LHCN-M2 (cell line): ENCODE measurements around the gene DHX32. TPM values are rescaled to one million over a fixed set of nuclear protein-coding genes. Genes with fewer than 3 reads are reported as not detected.
A peak's percentile ranks its signal among the peaks of the same experiment; 100 is the strongest.
"Not testable (repeated sequence)": the region's sequence is repeated elsewhere in the genome, so short reads cannot be mapped to it uniquely, and the experiment has no call there.

ENCODE experiments used
- DNase-seq: peaks from one replicate; pipeline ENCODE4 v3.0.0-alpha.2; 2012; ENCODE audit warnings: low read depth
- polyA plus RNA-seq: library from polyadenylated mRNA; unstranded; fragments of >200 nt; gene quantifications from one replicate; pipeline ENCODE4 v1.2.1, GENCODE V29; 2012; ENCODE audit warnings: missing spikeins
- total RNA-seq: library from RNA; depleted of rRNA; stranded (reverse); fragments of >200 nt; gene quantifications from 2 replicates; pipeline ENCODE4 v1.2.3, GENCODE V29; 2014; rRNA removed

The DHX32 gene
- total RNA-seq: 37.4 and 38.7 TPM in 2 replicates
- polyA plus RNA-seq: 12.8 TPM

GRCh38 chr10:125881192-125881591, at the start of gene DHX32:
Gene DHX32 (minus strand): TSS chr10:125881292. CDS start chr10:125880824, 468 bp downstream.
- no peak for DNase-seq

DNA sequence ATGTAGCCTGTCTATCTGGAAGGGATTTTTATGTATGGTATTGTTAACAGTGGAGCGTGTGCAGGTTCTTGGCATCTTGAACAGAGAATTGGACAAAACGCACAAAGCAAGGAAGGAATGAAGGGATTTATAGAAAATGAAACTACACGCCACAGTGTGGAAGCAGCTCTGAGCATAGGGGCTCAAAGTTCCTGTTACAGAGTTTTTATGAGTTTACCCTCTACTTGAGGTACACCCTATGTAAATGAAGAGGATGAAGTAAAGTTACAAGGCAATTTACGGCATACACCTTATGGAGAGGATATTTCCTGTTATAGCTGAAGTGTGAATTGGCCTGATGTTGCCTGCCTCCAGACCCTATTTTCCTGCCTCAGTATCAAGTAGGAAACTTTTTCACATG, 48.5 kb upstream of the DHX32 start:
- no peak for DNase-seq

DNA sequence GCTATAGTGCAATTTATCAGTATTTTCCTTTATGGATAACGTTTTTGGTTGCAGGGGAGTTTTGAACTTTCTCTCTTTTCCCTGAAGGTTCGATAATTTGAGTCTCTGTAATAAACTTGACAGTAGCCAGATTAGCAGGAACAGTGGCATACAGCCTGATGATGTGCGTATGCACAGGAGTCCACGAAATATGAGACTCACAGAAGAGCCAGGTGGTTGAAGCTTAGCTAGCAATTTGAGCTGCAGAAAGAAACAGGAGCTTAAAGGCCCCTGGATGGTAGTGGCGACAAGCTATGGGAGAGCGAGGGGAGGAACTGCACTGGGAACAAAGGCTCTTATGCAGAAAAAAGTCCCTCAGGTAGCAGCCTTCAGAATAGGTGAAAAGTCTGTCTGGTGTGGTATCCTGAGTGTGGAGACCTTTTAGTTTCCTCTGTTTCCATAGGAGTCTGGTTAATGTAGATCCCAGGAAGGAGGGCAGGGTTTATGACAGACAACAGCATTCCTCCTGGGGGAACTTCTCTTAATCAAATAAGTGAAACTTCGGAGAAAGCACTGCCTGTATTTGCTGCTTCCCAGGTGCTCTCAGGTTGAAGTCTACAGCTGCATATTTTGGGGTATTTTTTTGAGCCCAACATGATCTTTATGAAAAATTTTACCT, 48.0 kb upstream of the DHX32 start:
- no peak for DNase-seq

DNA sequence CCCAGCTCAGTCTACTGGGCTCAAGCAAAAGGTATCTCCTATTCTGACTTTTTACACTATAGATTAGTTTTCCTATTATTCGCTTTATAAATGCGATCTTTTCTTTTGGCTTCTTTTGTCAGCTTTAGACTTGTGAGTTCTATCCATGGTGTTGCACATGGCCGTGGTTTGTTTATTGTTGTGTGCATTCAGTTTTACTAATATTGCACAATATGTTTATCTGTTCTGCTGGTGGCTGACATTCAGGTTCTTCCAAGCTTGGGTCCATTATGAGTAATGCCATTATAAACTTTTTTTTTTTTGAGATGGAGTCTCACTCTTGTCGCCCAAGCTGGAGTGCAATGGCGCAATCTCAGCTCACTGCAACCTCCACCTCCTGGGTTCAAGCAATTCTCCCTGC, 46.2 kb upstream of the DHX32 start:
- not testable (repeated sequence) for DNase-seq

DNA sequence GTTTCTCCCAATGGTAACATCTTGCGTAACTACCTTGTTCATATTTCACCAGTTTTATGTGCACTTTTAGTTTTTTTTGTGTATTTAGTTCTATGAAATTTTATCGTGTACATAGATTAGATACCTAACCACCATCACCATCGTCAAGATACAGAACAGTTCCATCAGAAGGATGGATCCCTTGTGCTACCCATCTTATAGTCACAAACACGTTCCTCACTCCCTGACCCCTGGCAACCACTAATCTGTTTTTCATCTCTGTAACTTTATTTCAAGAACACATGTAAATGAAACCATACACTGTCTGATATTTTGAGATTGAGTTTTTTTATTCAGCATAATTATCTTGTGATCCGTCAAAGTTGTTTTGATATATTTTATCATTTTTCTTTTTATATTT, 45.2 kb upstream of the DHX32 start:
- no peak for DNase-seq

DNA sequence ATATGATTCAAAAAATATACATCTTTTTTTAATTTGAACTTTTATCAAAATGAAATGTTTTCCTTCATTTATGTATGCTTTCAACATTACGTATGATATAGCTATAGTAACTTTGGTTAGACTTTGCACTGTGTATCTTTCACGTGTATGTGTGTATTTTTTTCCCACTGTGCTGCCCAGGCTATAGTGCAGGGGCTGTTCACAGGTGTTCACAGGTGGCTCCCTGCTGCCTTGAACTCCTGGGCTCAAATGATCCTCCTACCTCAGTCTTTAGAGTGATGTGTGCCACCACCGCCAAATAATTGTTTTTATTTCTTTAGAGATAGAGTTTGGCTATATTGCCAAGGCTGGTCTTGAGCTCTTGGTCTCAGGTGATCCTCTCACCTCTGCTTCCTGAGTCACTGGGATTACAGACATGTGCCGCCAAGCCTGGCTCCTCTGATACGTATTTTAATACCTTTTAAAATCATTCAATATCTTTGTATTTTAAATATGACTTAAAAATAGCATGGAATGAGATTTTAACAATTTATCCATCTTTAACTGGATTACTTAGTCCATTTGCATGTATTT, 44.3 kb upstream of the DHX32 start:
- no peak for DNase-seq

DNA sequence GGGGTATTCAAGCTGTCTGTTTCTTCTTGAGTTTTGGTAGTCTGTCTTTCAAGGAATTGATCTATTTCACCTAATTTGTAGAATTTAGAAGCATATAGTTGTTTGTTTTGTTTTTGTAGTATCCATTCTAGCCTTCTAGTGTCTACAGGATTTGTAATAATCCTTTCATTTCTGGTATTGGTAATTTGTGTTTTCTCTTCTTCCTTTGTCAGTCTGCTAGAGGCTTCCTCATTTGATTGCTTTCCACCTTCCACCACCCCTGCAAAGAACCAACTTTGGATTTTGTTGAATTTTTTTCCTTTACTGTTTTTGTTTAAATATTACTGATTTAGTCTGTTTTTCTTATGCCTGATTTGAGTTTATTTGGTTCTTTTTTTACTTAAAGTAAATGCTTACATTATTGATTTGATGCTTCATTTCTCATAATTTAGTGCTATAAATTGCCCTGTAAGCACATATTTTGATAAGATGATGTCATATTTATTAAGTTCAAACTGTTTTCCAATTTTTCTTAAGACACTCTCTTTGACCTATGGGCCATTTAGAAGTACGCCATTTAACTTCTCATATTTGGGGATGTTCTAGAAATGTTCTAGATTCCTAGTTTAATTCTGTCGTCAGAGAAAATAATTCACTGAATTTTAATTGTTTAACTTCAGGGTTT, 40.7 kb upstream of the DHX32 start:
- DNase-seq: not testable (repeated sequence)

- DNase-seq: not testable (repeated sequence)
Measured at GRCh38 chr10:125917704-125918361, 36.7 kb upstream of the DHX32 start.

DNA sequence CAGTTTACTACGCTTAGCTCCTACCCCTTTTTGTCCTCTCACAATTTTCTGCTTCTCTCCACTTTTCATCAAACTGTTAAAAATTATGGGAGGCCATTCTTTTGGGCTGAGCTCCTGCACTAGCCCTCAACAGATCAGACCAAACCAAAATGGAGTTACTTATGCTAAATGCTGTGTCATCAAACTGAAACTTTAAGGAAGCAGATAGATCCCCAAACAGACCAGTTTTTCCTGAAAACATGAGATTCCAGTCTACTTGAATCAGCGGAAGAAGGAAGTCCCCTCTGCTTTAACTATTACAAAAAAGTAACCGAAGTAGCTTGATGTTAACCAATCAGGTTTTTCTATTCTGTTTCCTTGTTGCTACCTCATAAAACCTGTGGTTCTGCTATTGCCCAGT, 35.9 kb upstream of the DHX32 start:
- no peak for DNase-seq

GRCh38 chr10:125913277-125913676, 32.2 kb upstream of the DHX32 start:
- peak; percentile 84 for DNase-seq

DNA sequence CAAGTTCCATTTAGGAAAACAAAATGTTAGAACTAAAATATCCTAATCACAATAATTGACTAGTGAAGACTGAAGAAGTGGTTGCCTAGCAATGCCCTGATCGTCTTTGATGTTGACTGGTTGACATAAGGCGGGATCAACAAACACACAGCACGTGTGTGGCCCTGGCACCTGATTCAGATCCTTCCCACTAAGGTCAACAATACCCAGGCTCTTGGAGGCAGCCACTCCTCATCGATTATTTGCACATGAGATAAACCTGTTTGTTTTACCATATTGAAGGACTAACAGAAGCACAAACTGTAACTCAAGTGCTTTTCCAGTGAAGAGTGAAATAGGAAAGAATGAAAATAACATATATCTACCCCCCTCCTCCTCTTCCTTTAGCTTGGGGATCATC, 30.9 kb upstream of the DHX32 start:
- DNase-seq: no peak

- no peak for DNase-seq
Measured at GRCh38 chr10:125911145-125911544, 30.1 kb upstream of the DHX32 start.

- not testable (repeated sequence) for DNase-seq
Measured at GRCh38 chr10:125909491-125909890, 28.4 kb upstream of the DHX32 start.

GRCh38 chr10:125908813-125909212, 27.7 kb upstream of the DHX32 start:
- not testable (repeated sequence) for DNase-seq

DNA sequence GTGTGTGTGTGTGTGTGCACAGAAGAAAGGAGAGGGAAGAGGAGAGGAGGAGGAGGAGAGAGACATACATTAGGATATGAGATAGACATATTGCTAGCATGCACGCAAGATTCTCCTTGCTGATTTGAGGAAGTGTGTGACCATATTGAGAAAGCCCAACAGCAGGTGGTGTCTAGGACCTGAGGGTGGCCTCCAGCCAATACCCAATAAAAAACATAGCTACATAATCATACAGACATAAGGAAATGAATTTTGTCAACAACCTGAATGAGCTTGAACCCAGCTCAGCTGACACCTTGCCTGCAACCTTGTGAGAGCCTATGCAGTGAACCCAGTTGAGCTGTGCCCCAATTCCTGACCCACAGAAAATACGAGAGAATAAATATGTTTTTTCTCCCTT, 26.5 kb upstream of the DHX32 start:
- not testable (repeated sequence) for DNase-seq

DNA sequence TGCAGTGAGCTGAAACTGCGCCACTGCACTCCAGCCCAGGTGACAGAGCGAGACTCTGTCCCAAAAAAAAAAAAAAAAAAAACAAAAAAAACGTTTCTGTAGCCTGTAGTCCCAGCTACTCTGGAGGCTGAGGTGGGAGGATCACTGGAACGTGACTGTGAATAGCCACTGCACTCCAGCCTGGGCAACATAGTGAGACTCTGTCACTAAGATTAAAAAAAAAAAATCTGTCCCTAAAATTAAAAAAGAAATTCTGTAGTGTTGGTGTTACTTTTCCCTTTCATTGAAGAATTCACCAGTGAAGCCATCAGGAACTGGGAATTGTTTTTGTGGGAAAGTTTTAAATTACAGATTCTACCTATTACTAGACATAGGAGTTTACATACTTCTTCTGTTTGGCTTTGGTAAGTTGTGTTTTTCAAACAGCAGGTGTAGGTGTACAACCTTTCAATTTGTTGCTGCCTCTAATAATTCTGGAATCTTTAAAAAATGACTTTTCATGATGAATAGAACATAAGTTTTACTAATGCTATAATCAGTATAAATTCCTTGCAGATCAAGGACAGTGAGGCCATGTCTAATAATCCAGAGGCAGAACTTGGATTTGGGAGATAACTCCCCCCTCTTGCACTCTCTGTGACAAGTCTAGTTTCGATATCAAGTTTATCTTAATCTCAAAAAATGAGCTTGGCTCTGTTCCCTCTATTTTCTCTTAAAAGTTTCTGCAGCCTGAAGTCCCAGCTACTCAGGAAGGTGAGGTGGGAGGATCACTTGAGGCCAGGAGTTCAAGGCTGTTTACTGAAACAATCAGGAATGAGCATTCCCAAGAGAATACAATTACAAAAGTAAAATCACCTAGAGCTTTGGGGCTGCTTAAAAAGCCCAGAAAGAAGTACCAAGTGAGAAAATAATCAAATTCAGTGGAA, 24.2 kb upstream of the DHX32 start:
- DNase-seq: not testable (repeated sequence)

DNA sequence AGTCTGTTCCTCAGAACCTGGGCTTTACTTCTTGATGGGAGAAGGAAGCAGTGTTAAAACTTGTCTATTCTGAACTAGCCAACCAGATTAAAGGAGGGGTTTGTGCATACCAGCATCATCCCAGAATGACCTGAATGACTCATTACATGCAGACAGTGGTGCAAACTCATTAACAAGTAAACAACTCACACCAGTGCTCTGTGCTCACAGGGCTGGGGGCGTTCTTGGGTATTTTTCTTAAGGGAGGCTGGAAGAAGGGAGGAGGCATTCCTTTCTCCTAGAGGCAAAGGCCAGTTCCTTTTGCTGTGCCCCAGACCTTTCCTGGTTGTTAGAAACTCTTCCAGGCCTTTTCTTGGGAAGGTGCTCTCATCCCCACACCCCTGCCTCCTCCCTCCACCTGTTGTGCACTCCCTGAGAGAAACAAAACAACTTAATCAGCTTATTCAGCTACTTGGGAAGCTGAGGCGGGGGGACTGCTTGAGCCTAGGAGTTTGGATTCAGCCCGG, 22.1 kb upstream of the DHX32 start:
- DNase-seq: not testable (repeated sequence)

DNA sequence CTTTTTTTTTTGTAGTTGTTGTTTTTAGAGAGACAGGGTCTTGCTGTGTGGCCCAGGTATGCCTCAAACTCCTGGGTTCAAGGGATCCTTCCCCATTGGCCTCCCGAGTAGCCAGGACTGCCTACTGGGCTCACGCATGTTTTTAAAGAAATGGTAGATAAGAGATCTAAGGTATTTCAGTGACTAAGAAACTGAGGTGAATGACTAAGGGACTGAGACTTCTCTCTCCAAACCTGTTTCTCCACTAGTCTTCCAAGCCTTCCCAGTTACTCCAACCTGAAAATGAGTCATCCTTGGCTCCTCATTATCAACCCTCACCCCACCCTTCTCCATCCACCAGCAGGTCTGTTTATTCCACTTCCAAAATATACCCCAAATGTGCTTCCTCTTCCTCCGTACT, 19.9 kb upstream of the DHX32 start:
- not testable (repeated sequence) for DNase-seq

GRCh38 chr10:125897317-125897716, 16.2 kb upstream of the DHX32 start:
- not testable (repeated sequence) for DNase-seq

- DNase-seq: peak; percentile 84
Measured at GRCh38 chr10:125896088-125896934, 15.2 kb upstream of the DHX32 start, which contains the start of gene FANK1. Gene FANK1 (plus strand): TSS chr10:125896564. CDS start chr10:125896643, 79 bp downstream.
